Mammary epithelial cell (primary cell): ENCODE data around the gene XPA.

ENCODE experiments used
- EZH2 ChIP-seq: IDR thresholded peaks from 2 replicates; pipeline ENCODE4 v1.6.1; 2012; ENCODE audit warnings: low read length, inconsistent platforms, borderline replicate concordance
- TF ChIP-seq, protein P1 (sequence below), 2 donors: IDR thresholded peaks in 1 of 2; conservative IDR thresholded peaks in 1 of 2; 2 replicates each; pipeline ENCODE4 v1.5.1; 2011 to 2012; ENCODE audit warnings: inconsistent platforms in 2 of 2, low read length in 2 of 2, mild to moderate bottlenecking in 2 of 2, control low read depth in 1 of 2, low read depth in 1 of 2; ENCODE audit not compliant: insufficient read depth in 1 of 2; ENCODE audit errors: extremely low read depth in 1 of 2

DNA sequence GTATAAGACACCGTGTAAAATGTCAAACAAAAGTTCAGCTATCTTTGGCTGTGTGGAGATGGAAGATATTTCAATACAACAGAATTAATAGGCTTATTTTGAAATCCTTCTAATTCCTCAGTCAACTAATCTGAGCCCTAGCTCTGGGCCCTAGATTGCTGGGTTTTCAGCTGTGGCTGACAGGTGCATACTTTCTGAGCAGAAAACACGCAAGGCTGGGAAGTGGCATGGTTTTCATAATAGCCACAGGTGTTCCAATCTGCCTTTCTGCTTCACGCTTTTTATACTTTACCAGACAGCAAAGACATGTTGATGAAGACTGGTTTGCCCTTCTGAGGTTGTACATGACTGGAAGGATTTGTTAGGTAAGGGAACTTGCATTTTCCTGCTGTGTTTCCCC, 20.7 kb upstream of the XPA start:
- TF ChIP-seq, protein P1, sequence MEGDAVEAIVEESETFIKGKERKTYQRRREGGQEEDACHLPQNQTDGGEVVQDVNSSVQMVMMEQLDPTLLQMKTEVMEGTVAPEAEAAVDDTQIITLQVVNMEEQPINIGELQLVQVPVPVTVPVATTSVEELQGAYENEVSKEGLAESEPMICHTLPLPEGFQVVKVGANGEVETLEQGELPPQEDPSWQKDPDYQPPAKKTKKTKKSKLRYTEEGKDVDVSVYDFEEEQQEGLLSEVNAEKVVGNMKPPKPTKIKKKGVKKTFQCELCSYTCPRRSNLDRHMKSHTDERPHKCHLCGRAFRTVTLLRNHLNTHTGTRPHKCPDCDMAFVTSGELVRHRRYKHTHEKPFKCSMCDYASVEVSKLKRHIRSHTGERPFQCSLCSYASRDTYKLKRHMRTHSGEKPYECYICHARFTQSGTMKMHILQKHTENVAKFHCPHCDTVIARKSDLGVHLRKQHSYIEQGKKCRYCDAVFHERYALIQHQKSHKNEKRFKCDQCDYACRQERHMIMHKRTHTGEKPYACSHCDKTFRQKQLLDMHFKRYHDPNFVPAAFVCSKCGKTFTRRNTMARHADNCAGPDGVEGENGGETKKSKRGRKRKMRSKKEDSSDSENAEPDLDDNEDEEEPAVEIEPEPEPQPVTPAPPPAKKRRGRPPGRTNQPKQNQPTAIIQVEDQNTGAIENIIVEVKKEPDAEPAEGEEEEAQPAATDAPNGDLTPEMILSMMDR (conservative IDR thresholded peaks at IDR 0.05 in 1 of 2, IDR thresholded peaks at IDR 0.05 in 1 of 2; ENCODE audit: extremely low read depth in 1 of 2, insufficient read depth in 1 of 2, low read depth in 1 of 2, low read length in 2 of 2), result no peak
- TF ChIP-seq EZH2, result no peak
